Measurements from ENCODE around the gene HECTD4.

The HECTD4 gene

DNA sequence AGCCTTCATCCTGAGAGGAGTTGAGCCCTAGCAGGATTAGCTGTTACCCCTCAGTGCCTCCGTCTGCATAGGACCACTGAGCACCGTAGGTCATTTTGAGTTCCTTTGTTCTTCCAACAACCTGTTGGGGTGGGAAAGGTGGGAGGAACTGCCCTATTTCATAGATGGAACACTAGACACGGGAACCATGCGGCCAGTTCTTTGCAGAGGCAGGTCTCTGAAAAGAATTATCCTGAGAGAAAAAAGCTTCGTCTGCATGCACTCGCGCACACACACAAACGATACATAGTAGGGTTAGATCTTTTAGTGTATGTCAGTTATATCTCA, 228.4 kb downstream of the HECTD4 start:
- H3K27me3 ChIP-seq (ENCODE audit: control insufficient read depth, insufficient read depth, low read length): no peaks in the 10 kb centered on the region
- H3K27ac ChIP-seq (ENCODE audit: low read depth, low read length): no peak overlapping the region
- H3K36me3 ChIP-seq (ENCODE audit: control insufficient read depth, insufficient read depth, low read length): peaks cover 51% of the 10 kb centered on the region

DNA sequence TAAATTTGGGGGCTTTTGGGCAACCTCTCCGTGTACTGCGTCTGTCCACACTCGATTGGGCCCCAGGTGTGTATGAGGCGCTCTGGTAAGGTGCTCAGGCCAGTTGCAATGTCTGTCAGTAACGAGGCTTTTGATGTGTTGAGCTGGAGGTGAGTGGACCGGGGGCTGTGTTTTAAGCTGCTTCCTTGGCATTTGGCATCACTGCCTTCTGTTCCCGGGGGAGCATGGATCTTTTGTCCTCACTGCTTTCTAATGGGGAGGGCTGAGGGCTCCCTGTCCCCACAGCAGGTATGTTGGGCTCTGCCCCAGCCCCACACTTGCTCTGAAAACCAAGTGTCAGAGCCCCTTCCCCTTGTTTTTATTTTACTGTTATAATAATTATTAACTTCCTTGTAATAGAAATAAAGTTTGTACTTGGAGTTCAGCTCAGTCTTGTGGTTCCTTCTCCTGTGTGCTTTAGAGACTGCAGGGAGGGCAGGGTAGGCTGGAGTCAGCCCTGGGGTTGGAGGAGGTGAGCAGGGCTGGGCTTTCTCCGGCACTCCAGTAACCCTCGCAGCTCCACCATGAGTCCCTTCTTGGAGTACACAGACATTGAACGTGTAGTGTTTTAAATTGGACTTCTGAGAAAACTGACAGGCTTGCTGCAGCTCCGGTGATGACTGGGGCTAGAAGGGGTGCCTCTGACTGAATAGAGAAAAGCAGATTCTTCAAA, 228.9 kb downstream of the HECTD4 start:
- no peaks in the 10 kb centered on the region for H3K27me3 ChIP-seq (ENCODE audit: control insufficient read depth, insufficient read depth, low read length)
- H3K9ac ChIP-seq (ENCODE audit: low read depth, low read length): no peak overlapping the region
- peaks cover 56% of the 10 kb centered on the region for H3K36me3 ChIP-seq (ENCODE audit: control insufficient read depth, insufficient read depth, low read length)
- H3K4me1 ChIP-seq (ENCODE audit: control insufficient read depth, insufficient read depth, low read length): no peaks in the 10 kb centered on the region
- no peak overlapping the region for H3K4me3 ChIP-seq (ENCODE audit: low read depth, low read length)
- no peaks in the 10 kb centered on the region; the same call in 1 of the 2 replicates for H3K9me3 ChIP-seq (ENCODE audit: control insufficient read depth, insufficient read depth, low read length)
- H3K27ac ChIP-seq (ENCODE audit: low read depth, low read length): no peak overlapping the region

More for the DNA sequence above, 228.4 kb downstream of the HECTD4 start:
- Histone ChIP-seq H3K4me3 (ENCODE audit: low read depth, low read length) (no peak overlapping the region), H3K4me1 (ENCODE audit: control insufficient read depth, insufficient read depth, low read length) (no peaks in the 10 kb centered on the region), H3K9ac (ENCODE audit: low read depth, low read length) (no peak overlapping the region), H3K9me3 (ENCODE audit: control insufficient read depth, insufficient read depth, low read length) (no peaks in the 10 kb centered on the region; the same call in 1 of the 2 replicates)

DNA sequence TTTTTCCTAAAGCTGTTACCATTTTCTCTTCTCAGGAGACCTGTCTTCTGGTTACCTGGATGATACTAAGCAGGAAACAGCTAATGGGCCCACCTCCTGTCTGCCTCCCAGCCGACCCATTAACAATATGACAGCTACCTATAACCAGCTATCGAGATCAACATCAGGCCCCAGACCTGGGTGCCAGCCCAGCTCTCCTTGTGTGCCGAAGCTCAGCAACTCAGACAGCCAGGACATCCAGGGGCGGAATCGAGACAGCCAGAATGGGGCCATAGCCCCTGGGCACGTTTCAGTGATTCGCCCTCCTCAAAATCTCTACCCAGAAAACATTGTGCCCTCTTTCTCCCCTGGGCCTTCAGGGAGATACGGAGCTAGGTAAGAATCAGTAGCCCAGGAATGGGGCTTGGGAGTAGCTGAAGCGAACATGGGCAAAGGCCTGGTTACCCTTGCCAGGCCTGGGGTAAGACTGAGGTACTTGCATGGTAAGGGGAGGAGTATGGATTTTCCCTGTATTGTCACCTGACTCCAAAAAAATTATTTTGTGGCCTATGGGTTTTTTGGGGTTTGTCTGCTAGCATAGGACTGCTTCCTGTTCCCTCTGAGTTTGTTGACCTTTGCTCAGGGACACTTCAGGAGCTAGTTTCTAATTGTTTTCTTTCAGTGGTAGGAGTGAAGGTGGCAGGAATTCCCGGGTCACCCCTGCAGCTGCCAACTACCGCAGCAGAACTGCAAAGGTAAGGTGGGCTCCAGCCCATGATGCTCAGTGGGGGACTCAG, 230.3 kb downstream of the HECTD4 start:
- Histone ChIP-seq H3K36me3 (ENCODE audit: control insufficient read depth, insufficient read depth, low read length) (peaks cover 65% of the 10 kb centered on the region), H3K9me3 (ENCODE audit: control insufficient read depth, insufficient read depth, low read length) (no peaks in the 10 kb centered on the region; the same call in 1 of the 2 replicates), H3K4me3 (ENCODE audit: low read depth, low read length) (no peak overlapping the region), H3K27me3 (ENCODE audit: control insufficient read depth, insufficient read depth, low read length) (no peaks in the 10 kb centered on the region), H3K9ac (ENCODE audit: low read depth, low read length) (no peak overlapping the region), H3K27ac (ENCODE audit: low read depth, low read length) (no peak overlapping the region), H3K4me1 (ENCODE audit: control insufficient read depth, insufficient read depth, low read length) (no peaks in the 10 kb centered on the region)

DNA sequence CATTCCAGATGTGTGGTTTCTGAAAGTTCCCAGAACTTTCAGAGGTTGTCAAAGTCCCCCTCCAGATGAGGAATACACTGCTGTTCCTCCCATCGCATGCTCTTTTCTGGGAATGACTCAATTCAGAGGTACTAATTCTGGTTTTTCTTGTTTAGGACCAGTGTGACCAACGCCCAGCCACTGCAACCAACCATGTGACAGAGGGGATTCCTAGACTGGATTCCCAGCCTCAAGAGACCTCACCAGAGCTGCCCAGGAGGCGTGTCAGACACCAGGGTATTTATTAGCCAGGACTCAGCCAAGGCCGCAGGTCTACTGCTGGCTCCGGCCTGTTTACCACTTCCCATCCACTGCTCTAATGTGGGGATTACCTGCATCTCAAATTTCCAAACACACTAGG, 232.6 kb downstream of the HECTD4 start:
- Histone ChIP-seq H3K4me3 (ENCODE audit: low read depth, low read length) (no peak overlapping the region), H3K4me1 (ENCODE audit: control insufficient read depth, insufficient read depth, low read length) (no peaks in the 10 kb centered on the region), H3K27me3 (ENCODE audit: control insufficient read depth, insufficient read depth, low read length) (no peaks in the 10 kb centered on the region), H3K27ac (ENCODE audit: low read depth, low read length) (no peak overlapping the region), H3K9ac (ENCODE audit: low read depth, low read length) (no peak overlapping the region), H3K36me3 (ENCODE audit: control insufficient read depth, insufficient read depth, low read length) (peaks cover 83% of the 10 kb centered on the region), H3K9me3 (ENCODE audit: control insufficient read depth, insufficient read depth, low read length) (no peaks in the 10 kb centered on the region; the same call in 1 of the 2 replicates)

DNA sequence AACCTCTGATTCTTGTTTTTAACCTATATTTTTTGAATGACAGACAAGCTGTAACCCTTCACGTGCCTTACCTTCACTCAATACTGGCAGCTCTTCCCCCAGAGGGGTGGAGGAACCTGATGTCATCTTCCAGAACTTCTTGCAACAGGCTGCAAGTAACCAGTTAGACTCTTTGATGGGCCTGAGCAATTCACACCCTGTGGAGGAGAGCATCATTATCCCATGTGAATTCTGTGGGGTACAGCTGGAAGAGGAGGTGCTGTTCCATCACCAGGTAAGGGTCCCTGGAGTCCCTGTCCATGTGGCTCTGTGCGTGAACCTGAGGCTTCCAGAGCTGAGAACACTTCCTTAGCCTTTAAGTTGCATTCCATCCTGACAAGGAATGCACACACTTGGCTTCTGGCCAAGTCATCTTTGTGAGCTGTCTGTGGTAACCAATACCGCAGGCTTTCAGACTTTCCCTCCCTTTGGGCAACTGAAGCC, 234.2 kb downstream of the HECTD4 start:
- Histone ChIP-seq H3K36me3 (ENCODE audit: control insufficient read depth, insufficient read depth, low read length) (peaks cover 83% of the 10 kb centered on the region), H3K4me3 (ENCODE audit: low read depth, low read length) (no peak overlapping the region), H3K4me1 (ENCODE audit: control insufficient read depth, insufficient read depth, low read length) (no peaks in the 10 kb centered on the region), H3K9ac (ENCODE audit: low read depth, low read length) (no peak overlapping the region), H3K9me3 (ENCODE audit: control insufficient read depth, insufficient read depth, low read length) (no peaks in the 10 kb centered on the region), H3K27me3 (ENCODE audit: control insufficient read depth, insufficient read depth, low read length) (no peaks in the 10 kb centered on the region), H3K27ac (ENCODE audit: low read depth, low read length) (no peak overlapping the region)

DNA sequence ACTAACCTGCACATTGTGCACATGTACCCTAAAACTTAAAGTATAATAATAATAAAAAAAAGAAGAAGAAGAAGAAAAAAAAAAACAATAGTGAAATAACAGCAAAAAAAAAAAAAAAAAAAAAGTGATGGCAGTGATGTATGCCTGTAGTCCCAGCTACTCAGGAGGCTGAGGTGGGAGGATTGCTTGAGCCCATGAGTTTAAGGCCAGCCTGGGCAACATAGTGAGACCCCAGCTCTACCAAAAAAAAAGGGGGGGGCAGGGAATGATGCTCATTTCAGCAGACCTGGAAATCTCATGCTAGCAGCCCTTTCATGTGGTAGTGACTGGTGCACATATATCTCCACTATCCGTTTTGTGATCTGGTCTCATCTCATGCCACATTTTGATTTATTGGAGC, 236.1 kb downstream of the HECTD4 start:
- H3K27me3 ChIP-seq (ENCODE audit: control insufficient read depth, insufficient read depth, low read length): no peaks in the 10 kb centered on the region
- H3K4me1 ChIP-seq (ENCODE audit: control insufficient read depth, insufficient read depth, low read length): no peaks in the 10 kb centered on the region
- H3K36me3 ChIP-seq (ENCODE audit: control insufficient read depth, insufficient read depth, low read length): peaks cover 80% of the 10 kb centered on the region
- H3K9ac ChIP-seq (ENCODE audit: low read depth, low read length): no peak overlapping the region
- no peak overlapping the region for H3K4me3 ChIP-seq (ENCODE audit: low read depth, low read length)
- no peaks in the 10 kb centered on the region for H3K9me3 ChIP-seq (ENCODE audit: control insufficient read depth, insufficient read depth, low read length)
- no peak overlapping the region for H3K27ac ChIP-seq (ENCODE audit: low read depth, low read length)

DNA sequence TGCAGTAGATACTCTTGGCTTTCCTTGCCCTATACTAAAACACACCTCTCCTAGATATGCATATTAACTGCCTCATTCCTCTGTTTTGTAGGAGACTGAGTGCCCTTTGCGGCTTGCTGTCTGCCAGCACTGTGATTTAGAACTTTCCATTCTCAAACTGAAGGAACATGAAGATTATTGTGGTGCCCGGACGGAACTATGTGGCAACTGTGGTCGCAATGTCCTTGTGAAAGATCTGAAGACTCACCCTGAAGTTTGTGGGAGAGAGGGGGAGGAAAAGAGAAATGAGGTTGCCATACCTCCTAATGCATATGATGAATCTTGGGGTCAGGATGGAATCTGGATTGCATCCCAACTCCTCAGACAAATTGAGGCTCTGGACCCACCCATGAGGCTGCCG, 241.5 kb downstream of the HECTD4 start:
- no peak overlapping the region for H3K9ac ChIP-seq (ENCODE audit: low read depth, low read length)
- no peaks in the 10 kb centered on the region for H3K27me3 ChIP-seq (ENCODE audit: control insufficient read depth, insufficient read depth, low read length)
- H3K9me3 ChIP-seq (ENCODE audit: control insufficient read depth, insufficient read depth, low read length): no peaks in the 10 kb centered on the region
- no peaks in the 10 kb centered on the region for H3K4me1 ChIP-seq (ENCODE audit: control insufficient read depth, insufficient read depth, low read length)
- peaks cover 69% of the 10 kb centered on the region for H3K36me3 ChIP-seq (ENCODE audit: control insufficient read depth, insufficient read depth, low read length)
- no peak overlapping the region for H3K4me3 ChIP-seq (ENCODE audit: low read depth, low read length)
- H3K27ac ChIP-seq (ENCODE audit: low read depth, low read length): no peak overlapping the region

DNA sequence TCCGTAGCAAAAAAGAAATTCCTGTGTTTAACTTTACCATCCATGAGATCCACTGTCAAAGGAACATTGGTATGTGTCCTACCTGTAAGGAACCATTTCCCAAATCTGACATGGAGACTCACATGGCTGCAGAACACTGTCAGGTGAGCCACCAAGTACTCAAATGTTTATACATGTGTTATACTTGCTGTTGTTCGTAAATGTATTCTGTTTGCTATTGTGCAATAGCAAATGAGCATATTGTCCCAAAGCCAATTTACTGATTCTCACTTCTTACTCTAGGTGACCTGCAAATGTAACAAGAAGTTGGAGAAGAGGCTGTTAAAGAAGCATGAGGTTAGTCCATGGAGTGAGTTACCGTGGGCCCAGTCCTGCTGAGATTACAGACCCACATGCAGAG, 247.5 kb downstream of the HECTD4 start:
- Histone ChIP-seq H3K4me3 (ENCODE audit: low read depth, low read length) (no peak overlapping the region), H3K9ac (ENCODE audit: low read depth, low read length) (no peak overlapping the region), H3K27me3 (ENCODE audit: control insufficient read depth, insufficient read depth, low read length) (no peaks in the 10 kb centered on the region), H3K9me3 (ENCODE audit: control insufficient read depth, insufficient read depth, low read length) (no peaks in the 10 kb centered on the region), H3K4me1 (ENCODE audit: control insufficient read depth, insufficient read depth, low read length) (no peaks in the 10 kb centered on the region; the same call in 1 of the 2 replicates), H3K27ac (ENCODE audit: low read depth, low read length) (no peak overlapping the region), H3K36me3 (ENCODE audit: control insufficient read depth, insufficient read depth, low read length) (peaks cover 53% of the 10 kb centered on the region)

DNA sequence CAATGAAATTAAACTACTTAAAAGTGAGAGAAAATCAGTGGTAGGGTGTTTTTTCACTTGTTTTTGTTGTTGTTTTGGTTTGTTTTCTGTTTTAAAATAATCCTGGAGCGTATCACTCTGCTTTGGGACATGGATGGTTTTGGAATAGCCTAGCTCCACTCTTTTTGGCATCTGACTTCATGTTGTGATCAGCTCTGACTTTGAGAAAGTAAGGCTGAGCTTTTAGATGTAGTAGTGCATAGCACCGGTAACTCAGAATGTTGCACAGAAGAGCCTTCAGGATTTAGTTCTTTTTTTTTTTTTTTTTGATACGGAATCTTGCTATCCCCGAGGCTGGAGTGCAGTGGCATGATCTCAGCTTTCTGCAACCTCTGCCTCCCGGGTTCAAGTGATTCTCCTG, 248.8 kb downstream of the HECTD4 start:
- Histone ChIP-seq H3K36me3 (ENCODE audit: control insufficient read depth, insufficient read depth, low read length) (peaks cover 48% of the 10 kb centered on the region), H3K27ac (ENCODE audit: low read depth, low read length) (no peak overlapping the region), H3K27me3 (ENCODE audit: control insufficient read depth, insufficient read depth, low read length) (no peaks in the 10 kb centered on the region), H3K9me3 (ENCODE audit: control insufficient read depth, insufficient read depth, low read length) (no peaks in the 10 kb centered on the region), H3K9ac (ENCODE audit: low read depth, low read length) (no peak overlapping the region), H3K4me3 (ENCODE audit: low read depth, low read length) (no peak overlapping the region), H3K4me1 (ENCODE audit: control insufficient read depth, insufficient read depth, low read length) (no peaks in the 10 kb centered on the region; the same call in 1 of the 2 replicates)

DNA sequence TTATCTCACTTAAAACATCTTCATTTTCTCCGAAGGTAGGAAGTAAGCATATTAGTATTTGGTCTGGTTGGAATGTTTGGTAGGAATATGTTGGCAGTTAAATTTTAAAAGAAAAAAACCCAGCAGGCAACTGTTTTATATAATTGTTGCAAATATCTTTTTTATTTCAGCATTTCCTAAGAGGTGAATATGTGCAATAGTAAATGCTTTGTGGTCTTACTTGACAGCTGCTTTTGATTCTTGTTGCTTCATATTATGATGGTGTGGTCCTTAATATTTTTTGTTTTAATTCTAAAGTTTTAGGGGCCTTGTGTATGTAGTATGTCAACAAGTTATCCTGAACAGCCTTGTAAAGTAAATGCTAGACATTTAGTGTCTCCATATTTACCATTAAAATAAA, 250.5 kb downstream of the HECTD4 start:
- no peaks in the 10 kb centered on the region for H3K27me3 ChIP-seq (ENCODE audit: control insufficient read depth, insufficient read depth, low read length)
- H3K9ac ChIP-seq (ENCODE audit: low read depth, low read length): no peak overlapping the region
- H3K9me3 ChIP-seq (ENCODE audit: control insufficient read depth, insufficient read depth, low read length): no peaks in the 10 kb centered on the region
- H3K4me3 ChIP-seq (ENCODE audit: low read depth, low read length): no peak overlapping the region
- H3K4me1 ChIP-seq (ENCODE audit: control insufficient read depth, insufficient read depth, low read length): no peaks in the 10 kb centered on the region; the same call in 1 of the 2 replicates
- no peak overlapping the region for H3K27ac ChIP-seq (ENCODE audit: low read depth, low read length)
- H3K36me3 ChIP-seq (ENCODE audit: control insufficient read depth, insufficient read depth, low read length): peaks cover 42% of the 10 kb centered on the region

DNA sequence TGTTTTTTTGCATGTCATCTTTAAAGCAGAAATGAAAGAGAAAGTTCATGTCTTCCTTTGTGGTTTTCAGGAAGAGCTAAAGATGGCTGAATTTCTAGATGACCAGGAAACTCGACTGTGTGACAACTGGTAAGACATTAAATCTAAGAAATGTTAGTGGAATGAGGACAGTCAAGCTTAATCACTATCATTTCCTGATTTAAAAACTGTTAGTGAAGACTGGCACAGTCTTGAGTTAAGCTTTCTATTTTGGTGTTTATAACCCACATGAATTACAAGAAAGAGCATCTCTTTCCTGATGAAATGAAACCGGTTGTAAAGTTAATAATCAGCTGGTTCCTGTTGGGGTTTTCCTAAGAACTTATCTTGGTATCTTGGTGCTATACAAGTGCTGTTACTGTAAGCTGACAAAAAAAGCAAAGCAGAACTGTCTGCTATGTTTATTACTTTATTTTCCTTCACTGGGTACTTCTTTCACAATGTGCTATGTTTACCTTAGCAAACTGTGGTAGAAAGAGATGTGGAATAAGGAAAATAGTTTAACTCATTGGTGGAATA, 251.7 kb downstream of the HECTD4 start:
- no peak overlapping the region for H3K4me3 ChIP-seq (ENCODE audit: low read depth, low read length)
- H3K27ac ChIP-seq (ENCODE audit: low read depth, low read length): peak overlapping the region; percentile 5
- no peaks in the 10 kb centered on the region for H3K9me3 ChIP-seq (ENCODE audit: control insufficient read depth, insufficient read depth, low read length)
- H3K27me3 ChIP-seq (ENCODE audit: control insufficient read depth, insufficient read depth, low read length): no peaks in the 10 kb centered on the region
- no peaks in the 10 kb centered on the region; the same call in none of the 2 replicates for H3K4me1 ChIP-seq (ENCODE audit: control insufficient read depth, insufficient read depth, low read length)
- H3K9ac ChIP-seq (ENCODE audit: low read depth, low read length): no peak overlapping the region
- peaks cover 33% of the 10 kb centered on the region for H3K36me3 ChIP-seq (ENCODE audit: control insufficient read depth, insufficient read depth, low read length)
